ENCODE results near the gene MRPL36.
"Not testable (repeated sequence)": the region's sequence is repeated elsewhere in the genome, so short reads cannot be mapped to it uniquely, and the experiment has no call there.

Gene MRPL36

DNA sequence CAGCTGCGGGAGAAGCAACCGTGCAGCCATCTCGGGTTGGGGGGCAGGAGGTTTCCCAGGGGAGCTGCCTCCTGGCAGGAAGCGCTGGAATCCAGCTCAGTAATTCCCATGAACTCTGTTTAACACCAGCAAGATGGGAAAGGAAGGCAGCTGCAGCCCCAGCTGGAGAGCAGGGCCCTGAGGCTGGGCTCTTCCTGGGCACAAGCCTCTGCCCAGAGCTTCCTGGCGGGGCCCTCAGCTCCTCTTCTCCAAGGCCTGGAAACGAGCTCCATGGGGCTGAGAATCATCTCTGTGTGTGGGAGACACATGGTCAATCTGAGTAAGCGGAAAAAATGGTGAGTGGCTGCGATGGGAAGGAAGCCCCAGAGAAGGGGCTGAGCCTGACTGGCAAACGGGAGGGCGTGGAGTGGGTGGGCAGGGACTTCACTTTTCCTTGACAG is 6.3 kb downstream of the MRPL36 start:
- no peak overlapping the region for H3K27ac ChIP-seq
- no peaks in the 10 kb centered on the region for H3K4me1 ChIP-seq (ENCODE audit: control insufficient read depth in 1 of 2, insufficient read depth in 1 of 2, low read depth in 1 of 2, low read length in 1 of 2)

DNA sequence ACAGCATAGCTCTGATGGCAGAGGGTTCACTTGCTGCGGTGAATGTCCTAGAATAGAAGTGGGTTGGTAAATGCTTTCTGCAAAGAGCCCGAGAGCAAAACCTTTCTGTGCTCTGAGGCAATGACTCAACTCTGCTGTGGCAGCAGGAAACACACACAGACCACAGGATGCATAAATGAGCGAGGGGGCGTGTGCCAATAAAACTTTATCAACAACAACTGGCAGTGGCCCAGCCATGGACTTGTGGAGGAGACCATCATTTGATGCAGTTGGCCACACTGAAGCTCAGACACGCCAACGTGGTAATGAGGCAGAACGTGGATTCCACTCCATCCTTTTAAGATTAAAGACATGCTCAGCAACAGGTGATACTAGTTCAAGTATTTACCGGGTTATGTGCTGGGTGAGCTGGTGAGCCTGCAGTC is 6.8 kb downstream of the MRPL36 start:
- H3K4me1 ChIP-seq (ENCODE audit: control insufficient read depth in 1 of 2, insufficient read depth in 1 of 2, low read depth in 1 of 2, low read length in 1 of 2) = no peaks in the 10 kb centered on the region
- TF ChIP-seq, protein P1, sequence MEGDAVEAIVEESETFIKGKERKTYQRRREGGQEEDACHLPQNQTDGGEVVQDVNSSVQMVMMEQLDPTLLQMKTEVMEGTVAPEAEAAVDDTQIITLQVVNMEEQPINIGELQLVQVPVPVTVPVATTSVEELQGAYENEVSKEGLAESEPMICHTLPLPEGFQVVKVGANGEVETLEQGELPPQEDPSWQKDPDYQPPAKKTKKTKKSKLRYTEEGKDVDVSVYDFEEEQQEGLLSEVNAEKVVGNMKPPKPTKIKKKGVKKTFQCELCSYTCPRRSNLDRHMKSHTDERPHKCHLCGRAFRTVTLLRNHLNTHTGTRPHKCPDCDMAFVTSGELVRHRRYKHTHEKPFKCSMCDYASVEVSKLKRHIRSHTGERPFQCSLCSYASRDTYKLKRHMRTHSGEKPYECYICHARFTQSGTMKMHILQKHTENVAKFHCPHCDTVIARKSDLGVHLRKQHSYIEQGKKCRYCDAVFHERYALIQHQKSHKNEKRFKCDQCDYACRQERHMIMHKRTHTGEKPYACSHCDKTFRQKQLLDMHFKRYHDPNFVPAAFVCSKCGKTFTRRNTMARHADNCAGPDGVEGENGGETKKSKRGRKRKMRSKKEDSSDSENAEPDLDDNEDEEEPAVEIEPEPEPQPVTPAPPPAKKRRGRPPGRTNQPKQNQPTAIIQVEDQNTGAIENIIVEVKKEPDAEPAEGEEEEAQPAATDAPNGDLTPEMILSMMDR (IDR thresholded peaks at IDR 0.05) = no peak
- H3K36me3 ChIP-seq = peaks cover 20% of the 10 kb centered on the region
- H3K27ac ChIP-seq = no peak overlapping the region
- H3K9me3 ChIP-seq = no peaks in the 10 kb centered on the region
- H3K27me3 ChIP-seq = peaks cover 32% of the 10 kb centered on the region
- no peak overlapping the region for H3K4me3 ChIP-seq (ENCODE audit: low read depth in 1 of 2, low read length in 1 of 2)

More for the DNA sequence above, 6.3 kb downstream of the MRPL36 start:
- H3K36me3 ChIP-seq = peaks cover 25% of the 10 kb centered on the region
- peaks cover 29% of the 10 kb centered on the region for H3K27me3 ChIP-seq
- no peak overlapping the region for H3K4me3 ChIP-seq (ENCODE audit: low read depth in 1 of 2, low read length in 1 of 2)
- no peaks in the 10 kb centered on the region for H3K9me3 ChIP-seq
- TF ChIP-seq, protein P1 (IDR thresholded peaks at IDR 0.05) = no peak

DNA sequence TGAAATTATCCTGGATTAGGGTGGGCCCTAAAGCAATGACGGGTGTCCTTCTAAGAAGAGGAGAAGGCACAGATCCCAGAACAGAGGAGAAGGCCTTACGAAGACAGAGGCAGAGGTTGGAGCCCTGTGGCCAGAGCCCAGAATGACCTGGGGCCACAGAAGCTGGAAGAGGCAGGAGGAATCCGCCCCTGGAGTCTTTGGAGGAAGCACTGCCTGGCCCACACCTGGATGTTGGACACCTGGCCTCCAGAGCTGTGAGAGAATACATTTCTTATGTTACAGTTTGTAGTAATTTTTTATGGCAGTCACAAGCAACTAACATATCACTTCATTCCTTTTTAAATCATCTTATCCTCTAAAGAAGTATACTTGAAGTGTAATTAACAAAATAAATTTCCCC is 8.5 kb downstream of the MRPL36 start:
- no peak overlapping the region for H3K27ac ChIP-seq
- H3K36me3 ChIP-seq = peaks cover 3% of the 10 kb centered on the region
- H3K4me3 ChIP-seq (ENCODE audit: low read depth in 1 of 2, low read length in 1 of 2) = no peak overlapping the region
- TF ChIP-seq, protein P1 (IDR thresholded peaks at IDR 0.05) = no peak
- no peaks in the 10 kb centered on the region for H3K4me1 ChIP-seq (ENCODE audit: control insufficient read depth in 1 of 2, insufficient read depth in 1 of 2, low read depth in 1 of 2, low read length in 1 of 2)
- no peaks in the 10 kb centered on the region for H3K9me3 ChIP-seq
- peaks cover 32% of the 10 kb centered on the region for H3K27me3 ChIP-seq

DNA sequence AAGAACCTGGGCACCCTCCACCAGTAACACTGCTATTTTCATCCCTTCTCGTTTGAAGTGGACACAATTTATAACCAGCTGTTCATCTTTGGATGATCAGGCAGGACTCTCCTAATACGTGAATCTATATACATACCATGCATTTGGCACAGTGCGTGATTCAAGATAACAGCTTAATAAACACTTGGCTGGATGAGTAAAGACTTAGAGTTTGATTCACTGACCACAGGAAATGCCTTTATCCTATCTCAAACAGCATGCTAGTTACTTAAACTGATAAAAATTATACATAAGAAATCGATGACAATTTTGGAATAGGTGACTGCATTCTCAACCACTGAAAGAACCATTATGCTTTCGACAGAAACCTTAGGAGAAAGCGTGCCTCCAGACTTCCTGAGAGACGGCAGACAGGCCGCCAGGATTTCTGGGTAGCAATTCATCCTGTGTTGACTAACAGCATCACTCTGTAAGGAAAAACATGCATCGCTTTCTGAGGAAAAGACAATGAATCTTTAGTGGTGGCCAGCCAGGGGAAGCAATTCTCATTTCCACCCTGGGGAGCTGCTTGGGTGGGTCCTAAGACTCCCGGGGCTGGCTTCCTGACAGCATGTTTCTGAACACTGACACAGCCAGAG is 9.7 kb downstream of the MRPL36 start:
- Histone ChIP-seq H3K36me3 (no peaks in the 10 kb centered on the region), H3K27me3 (peaks cover 32% of the 10 kb centered on the region), H3K4me1 (ENCODE audit: control insufficient read depth in 1 of 2, insufficient read depth in 1 of 2, low read depth in 1 of 2, low read length in 1 of 2) (no peaks in the 10 kb centered on the region), H3K9me3 (no peaks in the 10 kb centered on the region), H3K27ac (no peak overlapping the region), H3K4me3 (ENCODE audit: low read depth in 1 of 2, low read length in 1 of 2) (no peak overlapping the region)
- TF ChIP-seq, protein P1 (IDR thresholded peaks at IDR 0.05) = no peak

DNA sequence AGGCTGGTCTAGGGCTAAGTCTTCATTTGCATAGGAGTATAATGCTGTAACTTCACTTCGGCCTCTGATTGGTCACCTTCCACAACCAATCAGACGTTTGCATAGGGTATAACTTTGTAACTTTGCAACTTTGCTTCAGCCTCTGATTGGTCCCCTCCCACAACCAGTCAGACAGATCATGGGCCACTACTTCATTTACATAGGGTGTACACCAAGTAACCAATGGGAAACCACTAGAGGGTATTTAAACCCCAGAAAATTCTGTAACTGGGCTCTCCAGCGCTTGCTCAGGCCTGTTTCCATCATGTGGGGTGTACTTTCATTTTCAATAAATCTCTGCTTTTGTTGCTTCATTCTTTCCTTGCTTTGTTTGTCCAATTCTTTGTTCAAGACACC is 10.2 kb downstream of the MRPL36 start:
- H3K4me1 ChIP-seq (ENCODE audit: control insufficient read depth in 1 of 2, insufficient read depth in 1 of 2, low read depth in 1 of 2, low read length in 1 of 2); H3K27ac ChIP-seq; H3K9me3 ChIP-seq; H3K4me3 ChIP-seq (ENCODE audit: low read depth in 1 of 2, low read length in 1 of 2); H3K36me3 ChIP-seq: not testable (repeated sequence)
- peaks cover 32% of the 10 kb centered on the region for H3K27me3 ChIP-seq

DNA sequence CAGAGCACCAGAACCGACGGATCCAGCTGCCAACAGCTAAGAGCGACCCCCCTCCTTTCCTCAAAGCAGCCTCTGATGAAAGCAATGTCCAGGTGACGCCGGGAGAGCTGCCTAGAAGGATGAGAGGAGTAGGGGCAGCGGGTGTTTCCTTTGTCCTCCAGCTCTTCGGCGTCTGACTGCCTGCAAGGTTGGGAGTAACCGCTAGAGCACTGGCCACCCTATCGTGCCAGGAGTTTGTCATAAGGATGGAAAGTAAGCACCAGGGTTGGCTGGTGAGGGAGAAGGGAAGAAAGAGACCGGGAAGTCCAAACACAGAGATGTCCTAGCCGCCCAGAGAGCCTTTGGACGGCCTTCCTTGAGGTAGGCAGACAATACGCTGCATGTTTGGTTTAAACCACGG is 10.8 kb downstream of the MRPL36 start:
- H3K36me3 ChIP-seq = no peaks in the 10 kb centered on the region
- H3K27ac ChIP-seq = no peak overlapping the region
- H3K27me3 ChIP-seq = peaks cover 32% of the 10 kb centered on the region
- no peaks in the 10 kb centered on the region for H3K4me1 ChIP-seq (ENCODE audit: control insufficient read depth in 1 of 2, insufficient read depth in 1 of 2, low read depth in 1 of 2, low read length in 1 of 2)
- no peak overlapping the region for H3K4me3 ChIP-seq (ENCODE audit: low read depth in 1 of 2, low read length in 1 of 2)
- TF ChIP-seq, protein P1 (IDR thresholded peaks at IDR 0.05) = no peak
- no peaks in the 10 kb centered on the region for H3K9me3 ChIP-seq
